Epidermal melanocyte (primary cell): ENCODE results near the gene SLC26A11.
A peak's percentile ranks its signal among the peaks of the same experiment; 100 is the strongest.

ENCODE experiments used
- DNase-seq: peaks from one replicate; pipeline ENCODE4 v3.0.0; 2011; ENCODE audit warnings: low spot score; ENCODE audit not compliant: insufficient read length

SLC26A11 gene

GRCh38 chr17:80220054-80220735 is at the start of gene SLC26A11, which contains the start of gene SGSH:
SLC26A11 (plus strand) TSS chr17:80220427; CDS start chr17:80221561, 1,134 bp downstream.
SGSH (minus strand) TSS chr17:80220333; CDS start chr17:80220313, 20 bp downstream.
- DNase-seq: peak; percentile 98

GRCh38 chr17:80171681-80172080 is 48.5 kb upstream of the SLC26A11 start:
- DNase-seq: no peak

- DNase-seq: no peak
Observed at GRCh38 chr17:80173126-80173525, 47.1 kb upstream of the SLC26A11 start.

GRCh38 chr17:80173916-80174315 is 46.3 kb upstream of the SLC26A11 start:
- no peak for DNase-seq

- no peak for DNase-seq
Observed at GRCh38 chr17:80176757-80177156, 43.5 kb upstream of the SLC26A11 start.

GRCh38 chr17:80177986-80178595 is 42.1 kb upstream of the SLC26A11 start:
- no peak for DNase-seq

- DNase-seq: no peak
Observed at GRCh38 chr17:80180192-80180591, 40.0 kb upstream of the SLC26A11 start.

GRCh38 chr17:80181431-80181830 is 38.8 kb upstream of the SLC26A11 start:
- DNase-seq: no peak

- no peak for DNase-seq
Observed at GRCh38 chr17:80182118-80182844, 37.9 kb upstream of the SLC26A11 start.

GRCh38 chr17:80182845-80183223 is 37.4 kb upstream of the SLC26A11 start:
- DNase-seq: no peak

GRCh38 chr17:80183581-80184422 is 36.4 kb upstream of the SLC26A11 start:
- no peak for DNase-seq

GRCh38 chr17:80184423-80184714 is 35.9 kb upstream of the SLC26A11 start:
- DNase-seq: no peak

GRCh38 chr17:80185968-80186367 is 34.3 kb upstream of the SLC26A11 start:
- DNase-seq: no peak

GRCh38 chr17:80187090-80187489 is 33.1 kb upstream of the SLC26A11 start:
- DNase-seq: no peak

- no peak for DNase-seq
Observed at GRCh38 chr17:80187515-80187941, 32.7 kb upstream of the SLC26A11 start.

- DNase-seq: no peak
Observed at GRCh38 chr17:80189611-80190010, 30.6 kb upstream of the SLC26A11 start.

GRCh38 chr17:80190716-80191115 is 29.5 kb upstream of the SLC26A11 start:
- DNase-seq: no peak

GRCh38 chr17:80191192-80191591 is 29.0 kb upstream of the SLC26A11 start:
- no peak for DNase-seq

- peak; percentile 57 for DNase-seq
Observed at GRCh38 chr17:80191865-80192661, 28.2 kb upstream of the SLC26A11 start.

GRCh38 chr17:80195141-80195540 is 25.1 kb upstream of the SLC26A11 start:
- DNase-seq: no peak
